ENCODE measurements around the gene LZIC. TPM values are rescaled to one million over a fixed set of nuclear protein-coding genes. Genes with fewer than 3 reads are reported as not detected.

The LZIC gene
- polyA plus RNA-seq, 1 experiment = 9.1 TPM

DNA sequence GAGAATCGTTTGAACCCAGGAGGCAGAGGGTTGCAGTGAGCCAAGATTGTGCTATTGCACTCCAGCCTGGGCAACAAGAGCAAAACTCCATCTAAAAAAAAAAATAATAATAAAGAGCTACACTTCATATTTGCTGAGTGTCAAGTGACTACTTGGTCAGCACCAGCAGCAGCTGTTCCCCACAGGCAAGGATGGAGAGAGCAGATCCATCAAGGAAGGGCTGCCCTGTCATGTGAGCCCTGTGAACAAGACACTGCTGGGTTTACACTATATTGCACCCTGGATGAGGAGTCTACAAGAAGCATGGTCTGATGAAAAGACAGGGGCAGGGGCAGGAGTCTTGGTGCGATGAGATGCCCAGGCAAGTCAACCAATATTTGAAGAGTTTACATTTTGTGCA, 36.7 kb downstream of the LZIC start:
- no peaks in the 10 kb centered on the region for H3K27me3 ChIP-seq (ENCODE audit: control insufficient read depth, insufficient read depth, low read length)
- ChIA-PET POLR2A (no interaction called here), CTCF (interaction anchor here (1.2 to 1.5 kb wide), 3 partner anchors 8 to 32 kb away, joined by 3 to 5 read pairs (median 3); no protein-coding TSS in a partner anchor)
- DNase-seq (ENCODE audit: low read depth) = no peak
- no peaks in the 10 kb centered on the region for H3K36me3 ChIP-seq (ENCODE audit: control insufficient read depth, insufficient read depth, low read length)
- no peak for TF ChIP-seq CTCF (IDR thresholded peaks at IDR 0.05; ENCODE audit: insufficient read depth, low read depth, low read length)
- H3K4me3 ChIP-seq (ENCODE audit: low read depth, low read length) = no peak overlapping the region

DNA sequence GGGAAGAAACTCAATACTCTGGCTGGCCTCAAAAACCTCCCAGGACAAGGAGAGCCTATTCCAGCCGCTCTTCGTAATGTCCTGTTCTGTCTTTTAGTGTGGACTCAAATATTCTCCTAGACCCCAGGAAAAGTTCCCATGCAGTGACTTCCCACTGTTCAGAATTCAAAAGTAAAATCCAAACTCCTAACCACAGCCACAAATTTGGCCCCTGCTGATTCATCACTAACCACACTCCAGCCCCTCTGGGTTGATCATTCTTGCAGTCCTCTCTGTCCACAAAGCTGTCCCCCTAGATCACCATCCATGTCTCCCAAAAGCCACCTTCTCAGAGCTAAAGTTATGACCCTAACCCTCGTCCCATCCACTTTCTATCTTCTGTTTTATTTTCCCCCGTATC, 38.2 kb downstream of the LZIC start:
- no peak for TF ChIP-seq CTCF (IDR thresholded peaks at IDR 0.05; ENCODE audit: insufficient read depth, low read depth, low read length)
- no peak for DNase-seq (ENCODE audit: low read depth)
- CTCF ChIA-PET = interaction anchor here (1.0 to 1.3 kb wide), 2 partner anchors 15 to 28 kb away, joined by 3 read pairs; no protein-coding TSS in a partner anchor

DNA sequence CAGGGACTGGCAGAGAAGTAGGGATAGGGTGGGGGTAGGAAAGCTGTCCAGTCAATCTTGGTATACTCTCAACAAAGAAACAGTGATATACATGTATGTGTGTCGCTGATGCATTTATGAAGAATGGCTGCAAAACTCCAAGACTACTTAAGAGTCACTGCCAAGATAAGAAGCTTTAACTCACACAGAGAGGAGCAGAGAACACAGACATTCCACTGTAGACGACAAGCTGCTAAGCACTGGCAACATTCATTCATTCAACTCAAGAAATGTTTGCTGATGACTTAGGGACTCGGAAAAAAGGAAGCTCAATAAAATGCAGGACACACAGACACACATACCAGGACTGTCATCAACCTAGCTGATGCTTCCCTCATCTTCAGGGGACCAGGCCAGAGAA, 38.6 kb downstream of the LZIC start:
- CTCF ChIA-PET = interaction anchor here (1.0 to 1.3 kb wide), 2 partner anchors 14 to 27 kb away, joined by 3 read pairs; no protein-coding TSS in a partner anchor
- Histone ChIP-seq H3K4me3 (ENCODE audit: low read depth, low read length) (no peak overlapping the region), H3K27me3 (ENCODE audit: control insufficient read depth, insufficient read depth, low read length) (no peaks in the 10 kb centered on the region), H3K36me3 (ENCODE audit: control insufficient read depth, insufficient read depth, low read length) (no peaks in the 10 kb centered on the region)
- DNase-seq (ENCODE audit: low read depth) = no peak
- POLR2A ChIA-PET = no interaction called here
- no peak for TF ChIP-seq CTCF (IDR thresholded peaks at IDR 0.05; ENCODE audit: insufficient read depth, low read depth, low read length)

More for the DNA sequence above, 38.2 kb downstream of the LZIC start:
- Histone ChIP-seq H3K27me3 (ENCODE audit: control insufficient read depth, insufficient read depth, low read length) (no peaks in the 10 kb centered on the region), H3K36me3 (ENCODE audit: control insufficient read depth, insufficient read depth, low read length) (no peaks in the 10 kb centered on the region), H3K4me3 (ENCODE audit: low read depth, low read length) (no peak overlapping the region)
- POLR2A ChIA-PET = no interaction called here

- ChIA-PET POLR2A (no interaction called here), CTCF (no interaction called here)
- DNase-seq (ENCODE audit: low read depth) = no peak
- H3K4me3 ChIP-seq (ENCODE audit: low read depth, low read length) = no peak overlapping the region
- H3K27me3 ChIP-seq (ENCODE audit: control insufficient read depth, insufficient read depth, low read length) = no peaks in the 10 kb centered on the region
- no peak for TF ChIP-seq CTCF (IDR thresholded peaks at IDR 0.05; ENCODE audit: insufficient read depth, low read depth, low read length)
- no peaks in the 10 kb centered on the region for H3K36me3 ChIP-seq (ENCODE audit: control insufficient read depth, insufficient read depth, low read length)
These were observed 39.2 kb downstream of the LZIC start for GRCh38 chr1:9903801-9904527.

DNA sequence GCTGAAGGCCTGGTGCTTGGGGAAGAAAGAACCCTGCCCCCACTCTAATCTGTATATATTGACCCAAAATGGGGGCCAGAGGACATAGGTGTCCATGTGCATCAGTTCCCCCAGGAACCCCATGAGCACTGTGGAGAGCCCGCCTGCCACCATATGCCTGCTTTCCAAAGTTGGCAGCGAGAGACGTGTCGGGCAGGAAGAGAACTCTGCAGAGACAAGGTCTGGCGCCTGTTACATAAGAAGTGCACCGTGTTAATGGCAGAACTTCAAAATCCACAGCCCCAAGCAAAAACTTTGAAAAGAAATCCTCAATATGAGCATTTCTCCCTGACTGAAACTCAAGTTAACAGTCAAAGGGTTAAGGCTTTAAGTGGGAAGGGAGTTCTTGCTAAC, 41.1 kb downstream of the LZIC start:
- Histone ChIP-seq H3K36me3 (ENCODE audit: control insufficient read depth, insufficient read depth, low read length) (no peaks in the 10 kb centered on the region), H3K4me3 (ENCODE audit: low read depth, low read length) (no peak overlapping the region), H3K27me3 (ENCODE audit: control insufficient read depth, insufficient read depth, low read length) (no peaks in the 10 kb centered on the region)
- no peak for TF ChIP-seq CTCF (IDR thresholded peaks at IDR 0.05; ENCODE audit: insufficient read depth, low read depth, low read length)
- ChIA-PET CTCF (no interaction called here), POLR2A (no interaction called here)
- no peak for DNase-seq (ENCODE audit: low read depth)
